Measurements from ENCODE around the gene TDP1. TPM values are rescaled to one million over a fixed set of nuclear protein-coding genes. Genes with fewer than 3 reads are reported as not detected.

The TDP1 gene
- total RNA-seq, 1 experiment from 2014 or later, result 42.9 TPM

- CTCF ChIA-PET, result no interaction called here
These were observed 2.1 kb downstream of the TDP1 start for GRCh38 chr14:89957791-89958190.

DNA sequence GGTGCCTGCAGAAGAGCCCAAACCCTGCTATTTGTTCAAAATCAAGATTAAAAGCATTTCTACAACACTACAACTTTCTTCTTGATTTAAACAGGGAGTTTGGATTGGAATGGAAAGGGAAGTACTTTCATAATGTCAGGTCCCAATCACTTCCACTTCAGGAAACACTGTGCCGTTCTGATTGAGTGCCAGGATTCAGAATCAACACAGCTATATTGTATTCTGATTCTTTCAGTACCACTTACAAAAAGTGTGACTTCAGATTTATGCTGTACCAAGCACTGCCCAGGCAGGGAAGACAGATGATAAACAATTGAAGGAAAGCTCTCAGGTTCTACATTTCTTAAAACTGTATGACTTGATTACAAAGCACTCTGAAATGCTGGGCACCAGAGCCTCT lies 3.2 kb downstream of the TDP1 start:
- peaks cover 46% of the 10 kb centered on the region for H3K36me3 ChIP-seq (ENCODE audit: low read depth, low read length)
- ATAC-seq, result no peak
- no peak for TF ChIP-seq EZH2phosphoT487 (IDR thresholded peaks at IDR 0.05; ENCODE audit: borderline replicate concordance, low read length)
- no peak for TF ChIP-seq EZH2 (IDR thresholded peaks at IDR 0.05; ENCODE audit: low read length, unreplicated experiment)
- TF ChIP-seq, protein P1, sequence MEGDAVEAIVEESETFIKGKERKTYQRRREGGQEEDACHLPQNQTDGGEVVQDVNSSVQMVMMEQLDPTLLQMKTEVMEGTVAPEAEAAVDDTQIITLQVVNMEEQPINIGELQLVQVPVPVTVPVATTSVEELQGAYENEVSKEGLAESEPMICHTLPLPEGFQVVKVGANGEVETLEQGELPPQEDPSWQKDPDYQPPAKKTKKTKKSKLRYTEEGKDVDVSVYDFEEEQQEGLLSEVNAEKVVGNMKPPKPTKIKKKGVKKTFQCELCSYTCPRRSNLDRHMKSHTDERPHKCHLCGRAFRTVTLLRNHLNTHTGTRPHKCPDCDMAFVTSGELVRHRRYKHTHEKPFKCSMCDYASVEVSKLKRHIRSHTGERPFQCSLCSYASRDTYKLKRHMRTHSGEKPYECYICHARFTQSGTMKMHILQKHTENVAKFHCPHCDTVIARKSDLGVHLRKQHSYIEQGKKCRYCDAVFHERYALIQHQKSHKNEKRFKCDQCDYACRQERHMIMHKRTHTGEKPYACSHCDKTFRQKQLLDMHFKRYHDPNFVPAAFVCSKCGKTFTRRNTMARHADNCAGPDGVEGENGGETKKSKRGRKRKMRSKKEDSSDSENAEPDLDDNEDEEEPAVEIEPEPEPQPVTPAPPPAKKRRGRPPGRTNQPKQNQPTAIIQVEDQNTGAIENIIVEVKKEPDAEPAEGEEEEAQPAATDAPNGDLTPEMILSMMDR (conservative IDR thresholded peaks at IDR 0.05; ENCODE audit: low read depth, low read length), result no peak
- H3K4me1 ChIP-seq (ENCODE audit: insufficient read depth, low read length), result peaks cover 14% of the 10 kb centered on the region
- no peak overlapping the region for H2AFZ ChIP-seq (ENCODE audit: low read length)
- H3K9ac ChIP-seq (ENCODE audit: low read length), result no peak overlapping the region
- H3F3A ChIP-seq (ENCODE audit: low read length, unreplicated experiment), result no peaks in the 10 kb centered on the region
- intact Hi-C loops (cut with micrococcal nuclease), result loop anchor here (5.0 kb wide), 1 partner anchor 1397 kb away; the partner anchor contains the start of gene ZC3H14
- H3K27ac ChIP-seq (ENCODE audit: low read length), result no peak overlapping the region
- H3K4me3 ChIP-seq (ENCODE audit: low read length), result no peak overlapping the region
- POLR2A ChIA-PET (ENCODE audit: unreplicated experiment), result no interaction called here
- H3K4me2 ChIP-seq (ENCODE audit: low read length), result no peak overlapping the region
- BruUV-seq (replicated peaks), result no TSS peak
- CTCF ChIA-PET, result no interaction called here
- H3K79me2 ChIP-seq (ENCODE audit: low read length), result peaks cover 79% of the 10 kb centered on the region
- DNase-seq, result no peak
- no peaks in the 10 kb centered on the region for H3K9me2 ChIP-seq (replicated peaks; ENCODE audit: low read length)
- peaks cover 11% of the 10 kb centered on the region; the same call in 1 of the 2 replicates for H4K20me1 ChIP-seq (ENCODE audit: low read length)
- no peaks in the 10 kb centered on the region for H3K9me3 ChIP-seq (ENCODE audit: low read length)
- H3K27me3 ChIP-seq (ENCODE audit: low read length), result no peaks in the 10 kb centered on the region

More at GRCh38 chr14:89957791-89958190, 2.1 kb downstream of the TDP1 start:
- peak overlapping the region; percentile 98 for H3K4me2 ChIP-seq (ENCODE audit: low read length)
- no peak overlapping the region for H3K9ac ChIP-seq (ENCODE audit: low read length)
- no peak overlapping the region for H3K27ac ChIP-seq (ENCODE audit: low read length)
- H3K9me2 ChIP-seq (replicated peaks; ENCODE audit: low read length), result no peaks in the 10 kb centered on the region
- ATAC-seq (no peak), DNase-seq (peak; percentile 21)
- peaks cover 34% of the 10 kb centered on the region for H3K36me3 ChIP-seq (ENCODE audit: low read depth, low read length)
- H3K4me3 ChIP-seq (ENCODE audit: low read length), result 0 out of 2 replicates have a peak overlapping the region, but pooled peaks have one; percentile 81
- peaks cover 20% of the 10 kb centered on the region for H3K4me1 ChIP-seq (ENCODE audit: insufficient read depth, low read length)
- intact Hi-C loops (cut with micrococcal nuclease), result loop anchor here (5.0 kb wide), 1 partner anchor 1395 kb away; the partner anchor contains the start of gene ZC3H14
- H3F3A ChIP-seq (ENCODE audit: low read length, unreplicated experiment), result no peaks in the 10 kb centered on the region
- no TSS peak for BruUV-seq (replicated peaks)
- TF ChIP-seq, protein P1 (conservative IDR thresholded peaks at IDR 0.05; ENCODE audit: low read depth, low read length), result no peak
- TF ChIP-seq EZH2phosphoT487 (IDR thresholded peaks at IDR 0.05; ENCODE audit: borderline replicate concordance, low read length) (no peak), EZH2 (IDR thresholded peaks at IDR 0.05; ENCODE audit: low read length, unreplicated experiment) (no peak)
- H3K9me3 ChIP-seq (ENCODE audit: low read length), result no peaks in the 10 kb centered on the region
- H3K79me2 ChIP-seq (ENCODE audit: low read length), result peaks cover 75% of the 10 kb centered on the region
- H2AFZ ChIP-seq (ENCODE audit: low read length), result no peak overlapping the region
- no peaks in the 10 kb centered on the region for H3K27me3 ChIP-seq (ENCODE audit: low read length)
- H4K20me1 ChIP-seq (ENCODE audit: low read length), result peaks cover 11% of the 10 kb centered on the region; the same call in 1 of the 2 replicates
- POLR2A ChIA-PET (ENCODE audit: unreplicated experiment), result no interaction called here

GRCh38 chr14:89959853-89960445 lies 4.2 kb downstream of the TDP1 start:
- Histone ChIP-seq H3K36me3 (ENCODE audit: low read depth, low read length) (peaks cover 53% of the 10 kb centered on the region), H4K20me1 (ENCODE audit: low read length) (peaks cover 11% of the 10 kb centered on the region; the same call in 1 of the 2 replicates), H2AFZ (ENCODE audit: low read length) (no peak overlapping the region), H3K9me3 (ENCODE audit: low read length) (no peaks in the 10 kb centered on the region), H3K9me2 (replicated peaks; ENCODE audit: low read length) (no peaks in the 10 kb centered on the region), H3K4me1 (ENCODE audit: insufficient read depth, low read length) (peaks cover 14% of the 10 kb centered on the region), H3K9ac (ENCODE audit: low read length) (no peak overlapping the region), H3K4me2 (ENCODE audit: low read length) (no peak overlapping the region), H3K27me3 (ENCODE audit: low read length) (no peaks in the 10 kb centered on the region), H3K4me3 (ENCODE audit: low read length) (no peak overlapping the region), H3F3A (ENCODE audit: low read length, unreplicated experiment) (no peaks in the 10 kb centered on the region), H3K27ac (ENCODE audit: low read length) (no peak overlapping the region), H3K79me2 (ENCODE audit: low read length) (peaks cover 83% of the 10 kb centered on the region)
- ChIA-PET CTCF (no interaction called here), POLR2A (ENCODE audit: unreplicated experiment) (no interaction called here)
- ATAC-seq, result no peak
- intact Hi-C loops (cut with micrococcal nuclease), result loop anchor here (5.0 kb wide), 1 partner anchor 1398 kb away; the partner anchor contains the start of gene ZC3H14
- TF ChIP-seq EZH2 (IDR thresholded peaks at IDR 0.05; ENCODE audit: low read length, unreplicated experiment) (no peak), EZH2phosphoT487 (IDR thresholded peaks at IDR 0.05; ENCODE audit: borderline replicate concordance, low read length) (no peak)
- TF ChIP-seq, protein P1 (conservative IDR thresholded peaks at IDR 0.05; ENCODE audit: low read depth, low read length), result no peak
- BruUV-seq (replicated peaks), result no TSS peak
- DNase-seq, result no peak

Measured in PC-3 (cell line).